ENCODE data around the gene CCDC78.
A peak's percentile ranks its signal among the peaks of the same experiment; 100 is the strongest.

The CCDC78 gene

DNA sequence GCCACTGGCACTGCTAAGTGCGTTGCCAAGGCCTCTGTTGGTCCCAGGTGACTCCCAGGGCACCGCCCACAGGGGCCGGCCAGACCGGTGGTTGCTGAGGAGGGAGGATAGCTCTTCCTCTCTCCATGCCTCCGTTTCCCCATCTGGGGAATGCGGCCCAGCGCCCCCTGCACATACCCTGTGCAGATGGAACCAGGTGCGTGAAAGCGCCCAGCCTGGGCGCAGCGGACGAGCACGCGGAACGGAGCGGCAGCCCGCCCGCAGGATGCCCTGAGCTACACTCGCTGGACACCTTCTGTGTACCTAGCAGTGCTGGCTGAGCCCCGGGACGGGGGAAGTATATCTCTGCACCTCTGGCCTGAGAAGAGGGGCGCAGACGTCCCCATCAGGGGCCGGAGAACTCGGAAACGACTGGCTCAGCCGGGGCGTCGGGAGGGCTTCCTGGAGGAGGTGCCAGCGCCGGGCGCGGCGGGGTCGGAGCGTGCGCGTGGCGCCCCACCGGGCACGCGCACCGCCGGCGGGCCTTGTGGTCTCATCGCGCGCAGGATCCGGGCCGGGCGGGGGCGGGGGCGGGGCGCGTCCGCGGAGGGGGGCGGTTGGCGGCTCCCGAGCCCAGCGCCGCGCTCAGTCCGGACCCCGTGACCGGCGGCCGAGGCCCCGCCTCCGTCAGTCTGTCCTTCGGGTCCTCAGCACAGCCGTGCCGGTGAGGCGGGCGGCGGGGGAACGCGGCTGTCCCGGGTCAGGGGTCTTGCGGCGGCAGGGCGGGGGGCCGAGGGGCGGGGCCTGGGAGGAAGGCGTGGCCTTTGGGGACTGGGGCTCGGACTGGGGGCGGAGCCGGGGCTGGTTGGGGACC, at the start of gene CCDC78, which contains the start of gene HAGHL:
Gene CCDC78 (minus strand): TSS at position 6 of the 853 bp plus-strand sequence. CDS start 76 bp downstream, outside the sequence.
Gene HAGHL (plus strand): TSS at position 669 of the 853 bp plus-strand sequence. CDS start 404 bp downstream, outside the sequence.
- DNase-seq = peak; percentile 34 to 47 (median 39)

DNA sequence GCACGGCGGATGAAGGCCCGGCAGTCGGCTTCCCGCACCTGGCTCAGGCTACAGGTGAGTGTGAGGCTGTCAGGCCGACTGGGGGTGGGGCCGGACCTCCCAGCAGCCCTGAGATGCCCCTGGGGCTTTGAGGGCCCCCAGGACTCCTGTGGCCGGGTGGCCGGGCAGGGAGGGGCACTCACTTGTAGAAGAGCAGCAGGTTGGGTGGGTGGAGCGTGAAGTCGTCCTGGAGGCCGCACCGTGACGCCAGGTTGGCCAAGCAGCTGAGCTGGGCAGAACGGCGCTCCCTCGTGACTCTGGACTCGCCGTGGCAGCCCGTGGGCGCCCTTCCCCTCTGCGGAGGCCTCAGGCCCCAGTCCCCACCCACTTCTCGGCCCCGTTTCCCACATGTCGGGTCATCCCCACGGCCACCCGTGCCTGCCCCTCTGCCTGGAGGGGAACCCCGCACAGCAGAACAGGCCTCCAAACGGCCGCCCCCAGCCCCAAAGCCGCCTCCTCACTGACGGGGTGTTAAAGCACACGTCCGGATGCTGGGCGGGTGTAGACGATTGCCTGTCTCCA, 49.1 kb upstream of the CCDC78 start:
- no peak for DNase-seq

DNA sequence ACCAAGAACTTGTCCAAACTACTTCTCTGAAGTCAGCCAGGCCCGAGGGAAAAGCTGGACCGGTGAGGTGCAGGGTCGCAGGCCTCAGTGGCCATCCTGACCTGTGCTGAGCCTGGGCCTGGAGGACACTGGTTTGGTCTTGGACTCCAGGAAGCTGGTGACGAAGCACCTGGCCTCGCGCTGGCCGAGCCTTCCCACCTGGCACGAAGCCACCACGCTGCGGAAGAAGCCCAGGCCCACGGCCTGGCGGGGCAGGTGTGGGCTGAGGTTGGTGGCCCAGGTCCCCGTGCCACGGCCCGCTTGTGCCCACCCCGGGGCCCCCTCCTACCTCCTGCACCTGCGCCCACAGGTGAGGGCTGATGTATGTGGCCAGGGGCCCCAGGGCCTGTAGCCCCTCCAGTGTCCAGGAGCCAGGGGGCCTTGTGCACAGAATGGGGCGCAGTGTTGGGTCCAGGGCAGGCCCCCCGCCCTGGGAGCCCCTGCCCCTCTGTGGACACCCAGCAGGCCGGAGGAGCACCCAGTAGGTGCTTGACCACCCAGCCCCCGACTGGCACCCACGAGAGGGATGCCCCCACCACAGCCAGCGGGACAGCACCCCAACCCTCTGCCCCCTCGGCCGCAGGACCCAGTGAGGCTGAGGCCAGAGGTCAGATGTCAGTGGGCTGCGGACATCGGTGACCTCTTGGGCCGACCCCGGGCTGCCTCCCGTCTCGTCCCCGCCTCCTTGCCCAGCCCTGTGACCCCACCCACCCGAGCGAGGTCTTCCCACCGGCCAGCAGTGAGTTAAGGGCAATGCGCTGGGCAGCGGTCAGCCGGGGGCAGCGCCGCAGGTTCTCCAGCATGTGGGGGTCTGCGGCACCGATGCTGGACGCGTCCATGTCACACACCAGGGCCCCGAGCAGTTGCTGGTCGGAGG, 48.1 kb upstream of the CCDC78 start:
- no peak for DNase-seq

DNA sequence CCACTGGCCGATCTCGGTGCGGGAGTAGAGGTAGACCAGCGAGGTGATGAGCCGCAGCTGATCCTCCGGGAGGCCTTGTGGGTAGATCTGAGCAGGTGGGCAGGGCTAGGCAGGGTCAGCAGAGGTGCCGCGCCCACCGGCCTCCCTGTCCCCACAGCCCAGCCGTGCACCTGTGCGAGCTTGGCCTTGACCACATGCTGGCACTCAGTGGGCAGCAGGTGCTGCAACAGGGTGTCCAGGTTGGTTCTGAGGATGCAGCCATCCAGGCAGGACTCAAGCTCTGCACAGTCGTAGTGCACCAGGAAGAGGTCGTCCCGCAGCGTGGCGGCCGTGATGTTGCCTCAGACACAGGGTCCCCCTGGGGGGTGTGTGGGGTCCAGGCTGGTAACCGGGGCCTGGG, 46.7 kb upstream of the CCDC78 start:
- peak in 1 of 3 experiments; percentile 39 for DNase-seq

DNA sequence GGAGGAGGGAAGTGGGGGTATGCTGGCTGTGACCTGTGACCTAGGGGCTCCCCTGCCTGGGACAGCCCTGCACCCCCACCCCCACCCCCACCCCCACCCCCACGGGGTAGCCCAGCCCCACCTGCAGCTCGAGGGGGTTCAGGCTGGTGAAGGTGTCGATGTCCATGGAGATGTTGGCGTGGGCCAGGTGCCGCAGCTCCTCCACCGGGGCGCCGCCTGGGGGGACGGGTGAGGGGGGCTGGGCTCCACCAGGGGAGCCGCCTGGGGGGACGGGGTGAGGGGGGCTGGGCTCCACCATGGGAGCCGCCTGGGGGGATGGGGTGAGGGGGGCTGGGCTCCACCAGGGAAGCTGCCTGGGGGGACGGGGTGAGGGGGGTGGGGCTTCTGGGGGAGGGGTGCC, 44.2 kb upstream of the CCDC78 start:
- no peak for DNase-seq

DNA sequence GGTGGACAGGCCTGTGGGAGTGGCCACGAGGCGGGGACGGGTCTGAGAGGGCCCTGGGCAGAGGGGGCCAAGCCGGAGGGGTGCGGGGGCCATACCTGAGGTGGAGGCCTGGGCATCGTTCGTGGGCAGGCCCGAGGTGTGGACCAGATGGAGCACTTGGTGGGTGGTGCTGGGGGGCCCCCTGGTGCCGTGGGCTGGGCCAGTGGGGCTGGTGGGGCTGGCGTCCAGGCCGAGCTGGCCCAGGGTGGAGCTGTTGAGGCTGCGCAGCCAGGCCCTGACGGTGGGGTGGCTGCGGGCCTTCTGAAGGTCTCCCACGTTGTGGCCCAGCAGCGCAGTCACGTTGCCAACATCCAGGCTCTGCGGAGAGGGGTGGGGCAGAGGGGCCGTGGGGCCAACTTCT, 43.7 kb upstream of the CCDC78 start:
- no peak for DNase-seq

DNA sequence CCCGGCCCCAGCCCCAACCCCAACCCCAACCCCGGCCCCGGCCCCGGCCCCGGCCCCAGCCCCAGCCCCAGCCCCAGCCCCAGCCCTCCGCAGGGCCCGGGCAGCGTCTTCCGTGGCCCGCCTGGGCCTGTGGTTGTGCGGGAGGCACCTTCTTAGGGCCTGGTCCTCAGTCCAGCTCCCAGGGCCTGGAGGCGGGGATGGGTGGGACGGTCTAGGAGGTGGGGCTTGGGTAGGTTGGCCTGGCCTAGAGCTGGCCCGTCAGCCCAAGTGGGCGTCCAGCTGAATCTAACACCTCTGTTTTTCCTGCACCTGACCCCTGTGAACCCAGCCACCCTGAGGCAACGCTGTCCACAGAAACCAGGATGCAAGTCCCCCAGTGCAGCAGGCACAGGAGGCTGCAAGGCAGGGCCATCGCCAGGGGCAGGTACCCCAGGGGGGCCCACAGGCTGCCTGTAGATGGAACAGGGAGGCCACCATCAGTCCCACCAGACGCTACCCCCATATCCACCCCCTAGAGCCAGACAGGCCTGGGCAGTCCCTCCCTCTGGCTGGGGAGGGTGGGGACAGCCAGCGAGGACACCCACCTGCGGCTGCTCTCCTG, 43.0 kb upstream of the CCDC78 start:
- DNase-seq = no peak

DNA sequence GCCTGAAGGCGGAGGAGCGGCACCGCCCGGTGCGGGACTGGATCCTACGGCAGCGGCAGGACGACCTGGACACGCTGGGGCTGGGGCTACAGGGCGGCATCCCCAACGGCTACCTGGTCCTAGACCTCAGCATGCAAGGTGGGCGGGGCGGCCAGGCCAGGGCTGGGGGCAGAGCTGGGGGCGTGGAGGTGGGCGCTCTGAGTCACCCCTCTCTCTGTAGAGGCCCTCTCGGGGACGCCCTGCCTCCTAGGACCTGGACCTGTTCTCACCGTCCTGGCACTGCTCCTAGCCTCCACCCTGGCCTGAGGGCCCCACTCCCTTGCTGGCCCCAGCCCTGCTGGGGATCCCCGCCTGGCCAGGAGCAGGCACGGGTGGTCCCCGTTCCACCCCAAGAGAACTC, 42.2 kb upstream of the CCDC78 start:
- DNase-seq = no peak

DNA sequence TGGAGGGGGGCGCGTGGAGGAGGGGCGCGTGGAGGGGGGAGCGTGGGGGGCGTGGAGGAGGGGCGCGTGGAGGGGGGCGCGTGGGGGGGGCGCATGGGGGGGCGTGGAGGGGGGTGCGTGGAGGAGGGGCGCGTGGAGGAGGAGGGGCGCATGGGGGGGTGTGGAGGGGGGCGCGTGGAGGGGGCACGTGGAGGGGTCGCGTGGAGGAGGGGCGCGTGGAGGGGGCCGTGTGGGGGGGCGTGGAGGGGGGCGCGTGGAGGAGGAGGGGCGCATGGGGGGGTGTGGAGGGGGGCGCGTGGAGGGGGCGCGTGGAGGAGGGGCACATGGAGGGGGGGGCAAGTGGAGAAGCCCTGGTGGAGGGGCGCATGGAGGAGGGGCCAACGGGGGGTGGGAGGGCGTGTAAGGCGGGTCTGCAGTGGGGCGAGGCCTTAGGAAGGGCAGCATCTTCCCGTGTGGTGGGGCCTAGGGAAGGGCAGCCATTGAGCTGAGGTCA, 41.5 kb upstream of the CCDC78 start:
- DNase-seq = no peak

DNA sequence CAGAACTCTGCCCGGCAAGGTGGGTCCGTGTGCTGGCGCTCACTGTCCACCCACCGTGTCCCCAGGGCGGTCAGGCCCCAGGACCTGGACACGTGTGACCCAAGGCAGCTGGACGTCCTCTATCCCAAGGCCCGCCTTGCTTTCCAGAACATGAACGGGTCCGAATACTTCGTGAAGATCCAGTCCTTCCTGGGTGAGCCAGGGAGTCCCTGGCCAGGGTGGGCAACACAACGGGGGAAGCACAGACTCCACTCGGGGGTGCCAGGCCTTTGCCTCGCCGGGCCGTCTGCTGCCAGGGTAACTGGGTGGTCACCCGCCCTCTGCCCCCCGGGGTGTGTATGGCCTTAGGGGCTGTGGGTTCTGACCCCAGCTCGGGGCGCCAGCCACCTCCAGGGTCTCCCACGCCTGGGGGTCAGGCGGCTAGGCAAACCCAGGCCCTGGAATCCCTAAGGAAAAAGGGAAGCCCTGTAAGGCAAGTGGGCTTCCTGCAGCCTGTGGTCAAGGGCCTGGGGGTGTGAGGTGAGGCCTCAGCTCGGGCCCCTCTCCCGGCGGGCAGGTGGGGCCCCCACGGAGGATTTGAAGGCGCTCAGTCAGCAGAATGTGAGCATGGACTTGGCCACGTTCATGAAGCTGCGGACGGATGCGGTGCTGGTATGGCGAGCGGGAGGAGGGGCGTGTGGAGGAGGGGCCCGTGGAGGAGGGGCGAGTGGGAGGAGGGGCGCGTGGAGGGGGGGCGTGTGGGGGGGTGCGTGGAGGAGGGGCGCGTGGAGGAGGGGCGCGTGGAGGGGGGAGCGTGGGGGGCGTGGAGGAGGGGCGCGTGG, 40.8 kb upstream of the CCDC78 start:
- DNase-seq = no peak

DNA sequence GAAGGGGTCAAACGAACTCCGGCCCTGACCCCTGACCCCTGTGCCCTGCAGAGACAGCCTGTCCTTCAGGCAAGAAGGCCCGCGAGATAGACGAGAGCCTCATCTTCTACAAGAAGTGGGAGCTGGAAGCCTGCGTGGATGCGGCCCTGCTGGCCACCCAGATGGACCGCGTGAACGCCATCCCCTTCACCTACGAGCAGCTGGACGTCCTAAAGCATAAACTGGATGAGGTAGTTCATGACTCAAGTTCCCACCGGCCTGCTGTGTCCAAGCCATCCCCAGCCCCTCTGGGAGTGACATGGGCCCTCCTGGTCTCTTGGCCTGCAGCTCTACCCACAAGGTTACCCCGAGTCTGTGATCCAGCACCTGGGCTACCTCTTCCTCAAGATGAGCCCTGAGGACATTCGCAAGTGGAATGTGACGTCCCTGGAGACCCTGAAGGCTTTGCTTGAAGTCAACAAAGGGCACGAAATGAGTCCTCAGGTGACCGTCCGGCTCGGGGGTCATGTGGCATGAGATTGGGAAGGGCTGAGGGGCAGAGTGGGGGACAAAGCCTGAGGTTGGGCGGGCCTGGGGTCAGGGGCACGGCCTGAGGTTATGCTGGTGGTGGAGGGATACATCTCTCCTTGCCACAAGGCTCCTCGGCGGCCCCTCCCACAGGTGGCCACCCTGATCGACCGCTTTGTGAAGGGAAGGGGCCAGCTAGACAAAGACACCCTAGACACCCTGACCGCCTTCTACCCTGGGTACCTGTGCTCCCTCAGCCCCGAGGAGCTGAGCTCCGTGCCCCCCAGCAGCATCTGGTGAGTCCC, 40.0 kb upstream of the CCDC78 start:
- no peak for DNase-seq

DNA sequence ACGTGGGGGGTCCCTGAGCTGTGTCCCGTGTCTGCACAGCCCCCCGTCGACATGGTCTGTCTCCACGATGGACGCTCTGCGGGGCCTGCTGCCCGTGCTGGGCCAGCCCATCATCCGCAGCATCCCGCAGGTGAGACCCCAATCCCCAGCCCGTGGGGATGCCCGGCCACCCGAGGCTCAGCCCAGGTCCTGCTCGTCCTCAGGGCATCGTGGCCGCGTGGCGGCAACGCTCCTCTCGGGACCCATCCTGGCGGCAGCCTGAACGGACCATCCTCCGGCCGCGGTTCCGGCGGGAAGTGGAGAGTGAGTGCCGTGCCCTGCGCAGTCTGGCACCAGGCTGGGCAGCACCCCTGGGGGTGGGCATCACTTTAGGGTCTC, 39.2 kb upstream of the CCDC78 start:
- DNase-seq = no peak

DNA sequence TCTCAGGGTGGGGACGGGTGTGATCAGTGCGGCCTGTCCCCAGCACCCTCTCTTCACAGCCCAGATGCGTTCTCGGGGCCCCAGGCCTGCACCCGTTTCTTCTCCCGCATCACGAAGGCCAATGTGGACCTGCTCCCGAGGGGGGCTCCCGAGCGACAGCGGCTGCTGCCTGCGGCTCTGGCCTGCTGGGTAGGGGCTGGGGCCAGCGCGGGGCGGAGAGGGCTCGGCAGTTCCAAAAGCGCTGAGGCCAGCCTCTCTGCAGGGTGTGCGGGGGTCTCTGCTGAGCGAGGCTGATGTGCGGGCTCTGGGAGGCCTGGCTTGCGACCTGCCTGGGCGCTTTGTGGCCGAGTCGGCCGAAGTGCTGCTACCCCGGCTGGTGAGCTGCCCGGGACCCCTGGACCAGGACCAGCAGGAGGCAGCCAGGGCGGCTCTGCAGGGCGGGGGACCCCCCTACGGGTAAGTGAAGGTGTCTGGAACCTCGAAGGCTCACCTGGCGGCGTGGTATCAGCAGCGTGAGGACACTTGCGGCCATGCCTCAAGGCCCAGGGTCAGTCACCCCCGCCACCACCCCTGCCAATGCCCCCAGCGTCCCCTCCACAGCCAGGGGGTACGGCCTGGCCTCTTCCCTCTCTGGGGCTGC, 38.7 kb upstream of the CCDC78 start:
- no peak for DNase-seq

DNA sequence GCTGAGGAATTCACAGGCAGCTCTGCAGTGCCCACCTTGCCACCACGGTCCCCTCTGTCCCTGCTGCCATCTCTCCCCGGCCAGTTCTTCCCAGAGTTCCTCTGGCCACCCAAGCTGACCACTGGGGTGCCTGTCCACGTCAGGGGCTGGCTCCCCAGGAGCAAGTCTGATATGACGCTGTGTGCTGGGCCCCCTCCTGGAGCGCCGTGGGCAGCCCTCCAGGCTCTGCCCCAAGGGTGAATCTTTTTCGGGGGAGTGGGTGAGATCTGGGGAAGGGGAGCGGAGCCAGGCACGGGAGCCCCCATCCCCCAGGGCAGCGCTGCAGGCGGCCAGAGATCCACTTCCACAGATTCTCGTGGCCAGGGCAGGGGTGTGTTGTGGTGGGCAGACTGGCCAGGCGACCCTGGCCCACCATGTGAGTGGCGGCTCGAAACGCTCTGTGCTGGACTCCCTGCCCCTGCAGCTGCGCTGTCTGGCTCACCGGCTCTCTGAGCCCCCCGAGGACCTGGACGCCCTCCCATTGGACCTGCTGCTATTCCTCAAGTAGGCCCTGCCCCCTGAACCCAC, 38.0 kb upstream of the CCDC78 start:
- no peak for DNase-seq

DNA sequence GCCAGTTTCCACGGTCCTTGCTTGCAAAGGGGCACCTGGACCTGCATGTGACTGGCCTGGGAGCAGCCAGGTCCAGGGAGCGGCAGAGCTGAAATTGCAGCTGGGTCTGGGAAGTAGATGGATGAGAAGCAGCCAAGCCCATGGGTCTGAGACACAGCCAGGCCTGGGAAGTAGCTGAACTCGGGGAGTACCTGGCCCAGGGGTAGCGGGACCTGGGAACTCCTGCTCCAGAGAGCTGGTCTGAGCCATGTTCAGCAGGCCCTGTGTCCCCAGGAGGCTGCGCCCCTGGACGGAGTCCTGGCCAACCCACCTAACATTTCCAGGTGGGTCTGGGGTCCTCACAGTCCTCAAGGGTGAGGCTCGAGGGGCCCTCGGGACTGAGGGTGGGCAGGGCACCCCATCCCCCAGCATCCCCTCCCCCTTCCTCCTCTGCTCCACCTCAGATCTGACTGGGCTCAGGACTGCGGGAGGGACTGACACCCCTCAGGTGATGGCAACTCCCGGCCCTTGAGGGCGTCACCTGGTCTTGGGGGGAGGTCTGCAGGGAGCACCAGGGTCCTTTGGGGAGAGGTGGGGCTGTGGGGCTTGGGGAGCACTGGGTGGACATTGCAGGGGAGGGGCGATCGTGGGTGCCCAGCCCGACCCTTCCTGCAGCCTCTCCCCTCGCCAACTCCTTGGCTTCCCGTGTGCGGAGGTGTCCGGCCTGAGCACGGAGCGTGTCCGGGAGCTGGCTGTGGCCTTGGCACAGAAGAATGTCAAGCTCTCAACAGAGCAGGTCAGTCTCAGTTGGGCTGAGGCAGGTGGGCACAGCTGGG, 37.3 kb upstream of the CCDC78 start:
- DNase-seq = no peak

DNA sequence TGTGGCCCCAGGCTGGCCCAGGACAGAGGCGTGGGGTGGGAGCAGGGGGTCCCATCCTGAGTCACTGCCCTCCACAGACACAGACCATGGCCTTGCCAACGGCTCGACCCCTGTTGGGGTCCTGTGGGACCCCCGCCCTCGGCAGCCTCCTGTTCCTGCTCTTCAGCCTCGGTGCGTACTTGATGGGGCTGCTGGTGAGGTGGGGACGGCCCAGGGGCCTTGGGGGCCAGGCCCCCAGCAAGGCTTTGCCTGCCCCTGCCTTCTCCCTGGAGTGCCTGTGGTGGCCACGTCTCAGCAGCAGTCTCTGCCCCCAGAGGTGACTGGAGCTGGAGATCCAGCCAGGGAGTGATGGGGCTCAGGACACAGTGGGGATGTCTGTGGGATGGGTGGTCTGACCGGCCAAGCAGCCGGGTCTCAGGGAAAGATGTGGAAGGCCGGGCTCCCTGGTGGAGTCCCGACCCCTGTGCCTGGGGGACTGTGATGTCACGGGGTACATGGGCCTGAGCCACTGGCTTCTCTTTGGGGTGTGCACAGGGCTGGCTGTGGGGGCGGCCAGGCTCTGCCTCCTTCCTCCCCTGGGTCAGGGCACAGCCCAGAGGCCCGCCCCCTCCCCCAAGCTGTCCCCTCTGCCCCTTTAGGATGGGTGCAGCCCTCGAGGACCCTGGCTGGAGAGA, 36.5 kb upstream of the CCDC78 start:
- no peak for DNase-seq

DNA sequence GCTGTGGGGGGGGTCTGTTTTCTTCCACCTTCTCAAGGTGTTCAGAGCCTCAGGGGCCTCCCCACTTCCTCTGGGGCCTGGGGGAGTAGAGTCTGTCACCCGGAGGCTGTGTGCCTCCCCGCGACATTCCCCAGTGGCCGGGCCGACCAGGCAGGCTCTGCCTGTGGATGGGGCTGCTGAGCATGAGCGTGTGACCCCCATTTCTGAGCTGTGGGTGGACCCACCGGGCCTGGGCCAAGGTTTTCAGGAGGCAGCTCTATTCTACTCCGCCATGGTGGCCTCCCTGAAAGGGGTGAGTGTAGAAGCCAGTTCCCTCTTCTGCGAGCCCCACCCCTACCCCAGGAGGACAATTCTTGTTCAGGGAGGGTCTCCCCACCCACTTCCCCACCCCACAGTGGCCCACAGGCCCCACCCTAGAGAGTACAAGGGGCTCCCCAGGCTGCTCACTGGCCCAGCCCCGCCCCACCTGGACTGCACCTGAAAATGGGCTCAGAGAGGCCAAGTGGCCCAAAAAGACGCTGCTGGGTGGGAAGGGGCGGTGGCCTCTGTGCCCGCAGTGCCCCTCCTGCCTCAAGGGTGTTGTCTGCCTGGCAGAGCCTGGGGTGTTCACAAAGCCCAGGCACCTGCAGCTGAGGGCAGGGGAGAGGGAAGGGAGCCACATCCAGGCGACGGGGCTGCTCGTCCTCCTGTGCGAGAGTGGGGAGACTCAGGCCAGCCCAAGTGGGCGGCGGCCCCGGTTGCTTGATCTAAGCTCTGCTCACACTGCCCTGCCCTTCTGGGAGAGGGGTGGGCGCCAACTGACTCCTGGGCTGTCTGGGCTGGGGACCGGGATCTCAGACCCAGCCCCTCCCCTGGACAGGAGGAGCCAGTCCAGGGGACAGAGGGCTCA, 35.6 kb upstream of the CCDC78 start:
- DNase-seq = no peak
